Stimulated activated CD4-positive, alpha-beta T cell treated with anti-CD3 and anti-CD28 coated beads, TNF-alpha, amount 100 ng/mL, for 1 hour (primary cell): Measurements from ENCODE around the gene SKA1.
"Not testable (repeated sequence)": the region's sequence is repeated elsewhere in the genome, so short reads cannot be mapped to it uniquely, and the experiment has no call there.

Experiments used
- DNase-seq, 3 donors: peaks; one replicate each; pipeline ENCODE4 v3.0.0-alpha.2; 2020; ENCODE audit warnings: low read depth in 3 of 3, low spot score in 1 of 3

SKA1 gene

DNA sequence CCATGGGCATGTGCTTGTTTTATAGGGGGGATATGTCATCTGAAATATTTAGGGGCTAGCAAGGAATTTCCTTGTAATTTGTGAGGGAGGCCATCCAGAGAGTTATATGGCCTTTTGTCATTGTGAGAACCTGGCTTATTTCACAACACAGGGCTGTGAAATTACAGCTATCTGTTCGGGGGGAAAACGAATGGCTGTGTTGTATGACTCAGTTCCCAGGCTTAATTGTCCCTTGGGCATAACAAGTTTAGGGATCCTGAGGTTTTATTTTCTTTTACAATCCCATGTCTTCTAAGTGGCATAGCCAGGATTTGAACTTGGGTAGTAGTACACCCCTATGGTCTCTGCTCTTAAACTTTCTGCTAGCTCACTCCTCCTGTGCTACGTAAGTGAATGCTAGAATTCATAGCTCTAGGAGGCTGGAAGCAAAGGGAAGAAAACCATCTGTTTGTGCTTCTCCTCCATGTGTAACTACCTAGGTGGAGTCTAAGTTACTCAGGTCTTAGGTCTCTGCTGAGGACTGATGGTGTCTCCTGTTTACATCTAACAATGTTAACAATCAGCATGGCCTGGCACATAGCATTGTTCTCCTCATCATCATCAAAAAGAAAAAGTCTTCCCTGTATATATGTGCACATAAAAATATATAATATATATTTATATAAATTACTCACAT is 53.8 kb downstream of the SKA1 start:
- no peak for DNase-seq

DNA sequence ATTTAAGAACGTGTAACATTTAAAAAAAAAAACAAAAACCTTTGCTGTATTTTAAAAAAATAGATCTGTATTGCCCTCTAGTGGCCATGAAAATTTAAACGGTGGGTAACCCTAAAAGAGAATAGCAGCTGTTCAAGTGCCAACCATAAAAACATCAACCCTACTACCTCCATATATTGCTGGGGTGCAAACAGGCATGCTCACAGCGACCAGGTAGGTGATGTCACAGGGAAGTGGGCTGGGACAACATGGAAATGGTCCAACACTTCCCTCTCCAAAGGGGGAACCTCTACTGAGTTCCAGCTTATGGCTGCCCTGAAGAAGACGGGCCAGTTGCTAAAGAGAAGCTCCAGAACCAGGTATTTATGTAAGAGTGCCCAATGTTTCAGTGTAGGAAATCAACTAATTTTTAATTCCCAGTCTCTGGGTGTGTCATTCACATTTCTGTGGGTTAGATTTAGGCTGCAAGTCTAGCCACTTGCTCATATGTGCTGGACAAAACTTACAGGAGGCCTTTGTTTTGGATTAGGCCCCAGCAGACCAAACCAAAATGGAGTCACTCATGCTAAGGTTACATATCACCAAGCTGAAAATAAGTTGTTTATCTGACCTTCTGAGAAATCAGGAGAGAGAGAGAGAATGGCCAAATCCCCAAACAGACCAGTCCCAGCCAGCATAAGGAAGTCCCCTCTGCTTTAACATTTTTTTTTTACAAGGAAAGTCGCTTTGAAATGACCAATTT is 54.5 kb downstream of the SKA1 start:
- no peak for DNase-seq

DNA sequence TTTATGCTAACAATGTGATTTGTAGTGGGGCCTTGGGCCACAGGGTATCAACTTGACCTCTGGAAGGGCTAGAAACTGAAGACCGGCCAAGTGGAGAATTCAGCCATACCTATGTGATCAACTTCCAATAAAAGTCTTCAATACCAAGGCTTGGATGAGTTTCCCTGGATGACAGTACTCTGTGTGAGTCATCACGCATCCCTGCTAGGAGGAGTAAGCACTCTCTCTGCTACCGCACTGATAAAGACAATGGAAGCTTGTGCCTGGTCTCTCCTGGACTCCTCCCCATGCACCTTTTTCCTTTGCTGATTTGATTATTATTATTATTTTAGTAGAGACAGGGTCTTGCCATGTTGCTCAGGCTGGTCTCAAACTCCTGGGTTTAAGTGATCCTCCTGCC is 58.1 kb downstream of the SKA1 start:
- no peak for DNase-seq

DNA sequence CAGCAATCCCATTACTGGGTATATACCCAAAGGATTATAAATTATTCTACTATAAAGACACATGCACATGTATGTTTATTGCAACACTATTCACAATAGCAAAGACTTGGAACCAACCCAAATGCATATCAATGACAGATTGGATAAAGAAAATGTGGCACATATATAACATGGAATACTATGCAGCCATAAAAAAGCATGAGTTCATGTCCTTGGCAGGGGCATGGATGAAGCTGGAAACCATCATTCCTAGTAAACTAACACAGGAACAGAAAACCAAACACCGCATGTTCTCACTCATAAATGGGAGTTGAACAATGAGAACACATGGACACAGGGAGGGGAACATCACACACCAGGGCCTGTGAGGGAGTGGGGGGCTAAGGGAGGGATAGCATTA is 61.9 kb downstream of the SKA1 start:
- not testable (repeated sequence) for DNase-seq

DNA sequence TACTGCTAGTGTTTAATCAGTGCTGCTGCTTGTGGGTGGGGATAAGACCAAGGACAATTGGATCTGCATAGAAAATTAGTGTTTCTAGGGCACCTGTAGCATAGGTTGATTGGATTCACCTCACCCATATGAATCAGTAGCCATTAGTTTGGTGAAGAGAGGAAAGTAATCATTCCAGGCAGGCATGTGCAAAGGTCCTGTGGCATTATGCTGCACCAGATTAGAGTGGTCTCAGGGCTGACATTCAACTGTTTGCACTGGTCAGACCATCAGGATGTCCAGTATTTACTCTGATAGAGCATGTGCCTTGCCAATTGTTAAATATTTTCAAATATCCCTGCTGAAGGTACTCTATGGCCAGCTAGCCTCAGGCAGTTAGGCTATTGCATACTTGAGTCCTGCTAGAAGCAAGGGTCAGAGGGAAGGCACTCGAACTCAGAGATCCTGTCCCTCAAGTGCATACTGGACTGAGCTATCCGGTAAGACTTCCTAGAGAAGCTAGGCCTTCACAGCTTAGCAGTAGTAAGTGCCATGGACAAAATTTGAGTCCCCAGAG is 64.7 kb downstream of the SKA1 start:
- no peak for DNase-seq

DNA sequence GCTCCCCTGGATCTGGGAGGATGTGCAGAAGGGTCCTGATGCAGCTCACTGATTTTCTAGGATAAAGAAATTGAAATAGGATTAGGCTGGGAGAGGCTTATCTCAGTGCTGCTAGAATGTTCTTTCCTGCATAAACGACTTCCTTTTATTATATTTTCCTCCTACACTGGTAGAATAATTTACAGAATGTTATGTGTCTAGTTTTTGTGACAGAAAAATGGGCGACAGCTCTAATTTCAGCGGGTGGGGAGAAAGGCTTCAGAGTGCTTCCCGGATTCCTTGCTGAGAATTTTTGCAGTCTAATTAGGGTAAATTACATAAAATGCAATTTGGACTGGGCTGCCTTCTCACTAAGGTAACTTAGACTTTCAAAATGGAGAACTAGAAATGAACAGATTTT is 66.2 kb downstream of the SKA1 start:
- DNase-seq: no peak

DNA sequence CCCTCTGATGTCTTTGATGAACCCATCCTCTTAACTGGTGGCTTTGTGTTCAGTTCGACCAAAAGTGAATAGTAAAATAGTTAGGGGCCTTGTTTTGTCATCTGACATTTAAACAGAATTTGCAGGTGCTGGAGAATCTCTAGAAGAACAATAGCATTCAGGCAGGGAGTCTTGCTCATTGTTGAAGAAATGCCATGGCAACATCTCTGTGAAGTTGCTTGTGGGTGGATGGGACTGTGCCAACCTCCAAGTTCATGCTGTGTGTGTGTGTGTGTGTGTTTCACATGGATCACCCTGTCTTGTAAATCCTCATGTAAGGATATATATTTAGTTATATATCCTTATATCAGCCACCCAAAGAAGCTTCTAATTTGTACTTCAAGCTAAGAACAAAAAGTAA is 66.7 kb downstream of the SKA1 start:
- DNase-seq: no peak
